Natural killer cell (primary cell): ENCODE measurements around the gene PYGB. TPM values are rescaled to one million over a fixed set of nuclear protein-coding genes. Genes with fewer than 3 reads are reported as not detected.

Experiments used
- ATAC-seq, 3 donors: fragments of 150-1000 bp in 2 of 3; fragments of 200-7000 bp in 1 of 3; cut with Tn5 transposase; 1 replicate in 1 of 3; 2 replicates in 2 of 3; pipeline ENCODE4 v1.10.0; 2021; ENCODE audit warnings: mild to moderate bottlenecking in 2 of 3, moderate library complexity in 2 of 3
- DNase-seq, 2 donors: peaks; one replicate each; pipeline versions ENCODE4 v3.0.0 to v3.0.0-alpha.2; 2013 to 2021; ENCODE audit warnings: mixed read lengths in 1 of 2
- H3K27ac ChIP-seq: one replicate; pipeline ENCODE4 v1.5.1; 2013; ENCODE audit warnings: mild to moderate bottlenecking, low read length
- H3K27me3 ChIP-seq: one replicate; pipeline ENCODE4 v1.6.1; 2013; ENCODE audit warnings: low read length; ENCODE audit not compliant: control insufficient read depth, insufficient read depth
- H3K36me3 ChIP-seq: one replicate; pipeline ENCODE4 v1.6.1; 2013; ENCODE audit warnings: low read length; ENCODE audit not compliant: control insufficient read depth, insufficient read depth
- H3K4me1 ChIP-seq: one replicate; pipeline ENCODE4 v1.6.1; 2013; ENCODE audit warnings: low read length; ENCODE audit not compliant: control insufficient read depth, insufficient read depth
- H3K4me3 ChIP-seq: one replicate; pipeline ENCODE4 v1.5.1; 2013; ENCODE audit warnings: low read length
- H3K9me3 ChIP-seq: one replicate; pipeline ENCODE4 v1.6.1; 2013; ENCODE audit warnings: low read length; ENCODE audit not compliant: control insufficient read depth, insufficient read depth
- H3K27ac Mint-ChIP-seq, 2 donors: one replicate each; pipeline ENCODE4 v1.8.0; 2022; ENCODE audit warnings: mild to moderate bottlenecking in 2 of 2, mixed read lengths in 2 of 2, moderate library complexity in 1 of 2
- H3K27me3 Mint-ChIP-seq, 2 donors: one replicate each; pipeline ENCODE4 v1.8.0; 2022; ENCODE audit warnings: low read depth in 2 of 2, mixed read lengths in 2 of 2
- H3K36me3 Mint-ChIP-seq: one replicate; pipeline ENCODE4 v1.8.0; 2022; ENCODE audit warnings: mixed read lengths
- H3K4me1 Mint-ChIP-seq, 2 donors: one replicate each; pipeline ENCODE4 v1.8.0; 2022; ENCODE audit warnings: mixed read lengths in 2 of 2
- H3K4me3 Mint-ChIP-seq: one replicate; pipeline ENCODE4 v1.8.0; 2022; ENCODE audit warnings: mild to moderate bottlenecking, moderate library complexity, mixed read lengths
- H3K9me3 Mint-ChIP-seq, 2 donors: one replicate each; pipeline ENCODE4 v1.8.0; 2022; ENCODE audit warnings: mixed read lengths in 2 of 2
- CTCF ChIP-seq: fragments of 200-600 bp; IDR thresholded peaks from one replicate; pipeline ENCODE4 v1.8.0; 2022; ENCODE audit warnings: antibody characterized with exemption
- WGBS: methylation state at CpG from one replicate; pipeline ENCODE4 v1.1.7; 2013; ENCODE audit warnings: missing lambda C conversion rate; ENCODE audit not compliant: insufficient coverage; 5-methylcytosine and 5-hydroxymethylcytosine counted together
- intact Hi-C: fragments of 100-400 bp; cut with micrococcal nuclease; formaldehyde crosslinking; loops from one replicate; pipeline ENCODE4 v1.14.2; 2022
- total RNA-seq, 4 donors: library from RNA; stranded (reverse); fragments of 120-200 nt in 1 of 4; gene quantifications; one replicate each; pipeline versions ENCODE4 v1.2.3 to v1.2.4, GENCODE V29; 2013 to 2022

The PYGB gene
- total RNA-seq, 3 donors from 2014 or later (not counting 1 experiment from before 2014, with no cell fraction given): 39.4 to 55.4 (median 47.0) TPM

DNA sequence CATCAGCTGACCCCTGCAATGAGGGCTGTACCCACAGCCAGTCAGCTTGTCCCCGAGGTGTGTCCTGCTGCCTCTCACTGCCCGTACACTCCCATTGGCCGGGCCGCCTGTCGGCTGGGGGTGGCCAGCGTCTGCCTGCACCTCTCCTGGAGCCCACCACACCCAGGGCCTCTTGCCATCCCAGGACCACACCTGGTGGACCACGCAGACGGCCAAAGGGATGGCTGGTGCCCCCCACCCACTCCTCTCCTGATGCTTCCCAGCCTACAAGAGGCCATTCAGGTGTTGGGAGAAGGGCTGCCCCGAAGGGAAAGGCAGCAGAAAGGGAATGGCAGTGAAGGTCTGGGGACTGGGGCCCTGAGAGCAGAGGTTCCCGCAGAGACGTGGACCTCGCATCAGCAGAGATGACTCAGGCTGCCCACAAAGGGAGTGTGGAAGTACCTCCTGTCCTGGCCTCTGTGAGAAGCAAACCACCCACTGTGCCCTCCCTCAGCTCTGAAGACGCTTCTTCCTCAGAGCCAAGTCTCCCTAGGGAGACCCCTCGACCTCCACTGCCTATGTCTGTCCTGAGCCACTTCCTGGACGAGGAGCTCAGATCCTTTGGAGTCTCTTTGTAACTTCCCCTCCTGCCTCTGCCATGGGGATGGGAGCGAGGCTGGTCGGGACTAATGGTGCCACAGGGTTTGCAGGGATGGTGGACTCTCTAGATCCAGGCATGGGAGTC is 60.9 kb downstream of the PYGB start:
- Histone ChIP-seq H3K4me1 (peaks cover 31% of the 10 kb centered on the region), H3K9me3 (no peaks in the 10 kb centered on the region), H3K36me3 (peaks cover 3% of the 10 kb centered on the region), H3K4me3 (no peak overlapping the region), H3K27me3 (no peaks in the 10 kb centered on the region), H3K27ac (no peak overlapping the region)
- no peaks in the 10 kb centered on the region for H3K27me3 Mint-ChIP-seq
- intact Hi-C loops: no loop called here
- H3K36me3 Mint-ChIP-seq: no peaks in the 10 kb centered on the region
- H3K4me1 Mint-ChIP-seq: peaks cover 7 to 26% of the 10 kb centered on the region in 2 donors
- no peaks in the 10 kb centered on the region for H3K9me3 Mint-ChIP-seq
- ATAC-seq (no peak), DNase-seq (no peak)
- no peak overlapping the region for H3K4me3 Mint-ChIP-seq
- 85% methylated on average over 17 of the region's 17 CpGs for WGBS
- peak overlapping the region in 1 of 2 donors; percentile 58 for H3K27ac Mint-ChIP-seq
- no peak for TF ChIP-seq CTCF

- Histone ChIP-seq H3K9me3 (no peaks in the 10 kb centered on the region), H3K36me3 (no peaks in the 10 kb centered on the region), H3K4me3 (no peak overlapping the region), H3K27me3 (no peaks in the 10 kb centered on the region), H3K27ac (peak overlapping the region; percentile 8), H3K4me1 (peaks cover 39% of the 10 kb centered on the region)
- peaks cover 7 to 26% of the 10 kb centered on the region in 2 donors for H3K4me1 Mint-ChIP-seq
- H3K36me3 Mint-ChIP-seq: no peaks in the 10 kb centered on the region
- ATAC-seq (no peak), DNase-seq (no peak)
- intact Hi-C loops: loop anchor here (5.0 kb wide), 1 partner anchor 88 kb away; no protein-coding TSS in a partner anchor
- WGBS: 94% methylated on average over 18 of the region's 18 CpGs
- no peak overlapping the region for H3K4me3 Mint-ChIP-seq
- TF ChIP-seq CTCF: no peak
- no peaks in the 10 kb centered on the region for H3K27me3 Mint-ChIP-seq
- H3K9me3 Mint-ChIP-seq: no peaks in the 10 kb centered on the region
- H3K27ac Mint-ChIP-seq: peak overlapping the region; percentile 52 to 89
Measured at GRCh38 chr20:25309395-25310267, 61.7 kb downstream of the PYGB start.

GRCh38 chr20:25310268-25310920 is 62.5 kb downstream of the PYGB start:
- H3K27ac ChIP-seq: peak overlapping the region; percentile 52
- H3K9me3 Mint-ChIP-seq: no peaks in the 10 kb centered on the region
- ATAC-seq (peak; percentile 78 to 88 (median 85)), DNase-seq (peak in 1 of 2 donors; percentile 54)
- WGBS: 20% methylated on average over 6 of the region's 6 CpGs
- intact Hi-C loops: loop anchor here (5.0 kb wide), 1 partner anchor 87 kb away; no protein-coding TSS in a partner anchor
- peak; percentile 30 for TF ChIP-seq CTCF
- no peaks in the 10 kb centered on the region for H3K27me3 Mint-ChIP-seq
- peak overlapping the region; percentile 52 to 89 for H3K27ac Mint-ChIP-seq
- H3K4me1 Mint-ChIP-seq: peaks cover 11 to 26% of the 10 kb centered on the region in 2 donors
- peak overlapping the region; percentile 65 for H3K4me3 Mint-ChIP-seq
- H3K36me3 Mint-ChIP-seq: no peaks in the 10 kb centered on the region
- no peaks in the 10 kb centered on the region for H3K27me3 ChIP-seq
- peaks cover 45% of the 10 kb centered on the region for H3K4me1 ChIP-seq
- H3K9me3 ChIP-seq: no peaks in the 10 kb centered on the region
- H3K36me3 ChIP-seq: no peaks in the 10 kb centered on the region
- H3K4me3 ChIP-seq: no peak overlapping the region
